Epithelial cell of esophagus (primary cell): ENCODE measurements around the gene RPTOR.
"Not testable (repeated sequence)": the region's sequence is repeated elsewhere in the genome, so short reads cannot be mapped to it uniquely, and the experiment has no call there.

ENCODE experiments used
- DNase-seq: peaks from one replicate; pipeline ENCODE4 v3.0.0; 2010; ENCODE audit warnings: low read depth
- H3K4me3 ChIP-seq: 2 replicates; pipeline ENCODE4 v1.5.1; 2011; ENCODE audit warnings: mild to moderate bottlenecking, low read length, control low read depth
- TF ChIP-seq, protein P1 (sequence below): IDR thresholded peaks from 2 replicates; pipeline ENCODE4 v1.5.1; 2011; ENCODE audit warnings: low read depth, mild to moderate bottlenecking, low read length, control low read depth, inconsistent platforms; ENCODE audit not compliant: insufficient read depth; ENCODE audit errors: missing control alignments

The RPTOR gene

GRCh38 chr17:80529104-80529903 lies 15.3 kb upstream of the RPTOR start:
- H3K4me3 ChIP-seq: no peak overlapping the region
- DNase-seq: no peak
- TF ChIP-seq, protein P1, sequence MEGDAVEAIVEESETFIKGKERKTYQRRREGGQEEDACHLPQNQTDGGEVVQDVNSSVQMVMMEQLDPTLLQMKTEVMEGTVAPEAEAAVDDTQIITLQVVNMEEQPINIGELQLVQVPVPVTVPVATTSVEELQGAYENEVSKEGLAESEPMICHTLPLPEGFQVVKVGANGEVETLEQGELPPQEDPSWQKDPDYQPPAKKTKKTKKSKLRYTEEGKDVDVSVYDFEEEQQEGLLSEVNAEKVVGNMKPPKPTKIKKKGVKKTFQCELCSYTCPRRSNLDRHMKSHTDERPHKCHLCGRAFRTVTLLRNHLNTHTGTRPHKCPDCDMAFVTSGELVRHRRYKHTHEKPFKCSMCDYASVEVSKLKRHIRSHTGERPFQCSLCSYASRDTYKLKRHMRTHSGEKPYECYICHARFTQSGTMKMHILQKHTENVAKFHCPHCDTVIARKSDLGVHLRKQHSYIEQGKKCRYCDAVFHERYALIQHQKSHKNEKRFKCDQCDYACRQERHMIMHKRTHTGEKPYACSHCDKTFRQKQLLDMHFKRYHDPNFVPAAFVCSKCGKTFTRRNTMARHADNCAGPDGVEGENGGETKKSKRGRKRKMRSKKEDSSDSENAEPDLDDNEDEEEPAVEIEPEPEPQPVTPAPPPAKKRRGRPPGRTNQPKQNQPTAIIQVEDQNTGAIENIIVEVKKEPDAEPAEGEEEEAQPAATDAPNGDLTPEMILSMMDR: no peak

DNA sequence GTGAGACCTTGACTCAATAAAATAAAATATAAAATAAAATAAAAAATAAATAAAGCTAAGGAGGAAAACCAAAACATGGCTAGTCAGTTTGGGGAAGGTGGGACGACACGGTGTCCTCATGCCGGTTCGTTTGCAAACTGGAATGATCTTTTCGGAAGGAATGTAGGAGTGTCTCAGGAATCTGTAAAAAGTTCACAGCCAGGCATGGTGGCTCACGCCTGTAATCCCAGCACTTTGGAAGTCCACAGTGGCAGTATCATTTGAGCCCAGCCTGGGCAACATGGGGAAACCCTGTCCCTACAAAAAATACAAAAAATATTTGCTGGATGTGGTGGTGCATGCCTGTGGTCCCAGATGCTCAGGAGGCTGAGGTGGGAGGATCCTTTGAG lies 14.7 kb upstream of the RPTOR start:
- no peak for DNase-seq
- H3K4me3 ChIP-seq: no peak overlapping the region
- TF ChIP-seq, protein P1: no peak

DNA sequence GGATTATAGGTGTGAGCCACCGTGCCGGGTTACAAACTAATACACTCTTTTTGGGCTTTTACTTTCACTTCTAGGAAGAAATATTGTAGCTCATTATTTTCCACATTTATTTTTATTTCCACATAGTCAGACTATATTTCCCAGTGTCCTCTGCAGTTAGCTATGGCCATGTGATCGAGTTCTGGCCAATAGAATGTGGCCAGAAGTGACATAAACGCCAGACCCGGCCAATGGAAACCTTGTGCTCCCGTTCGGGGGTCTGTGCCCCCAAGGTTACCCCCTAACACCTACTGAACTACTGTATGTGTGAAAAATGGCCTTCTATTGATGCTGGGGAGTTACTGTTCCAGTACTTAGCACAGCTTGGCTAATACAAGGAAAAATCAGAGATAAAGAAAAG lies 13.2 kb upstream of the RPTOR start:
- H3K4me3 ChIP-seq: no peak overlapping the region
- TF ChIP-seq, protein P1: no peak
- no peak for DNase-seq

DNA sequence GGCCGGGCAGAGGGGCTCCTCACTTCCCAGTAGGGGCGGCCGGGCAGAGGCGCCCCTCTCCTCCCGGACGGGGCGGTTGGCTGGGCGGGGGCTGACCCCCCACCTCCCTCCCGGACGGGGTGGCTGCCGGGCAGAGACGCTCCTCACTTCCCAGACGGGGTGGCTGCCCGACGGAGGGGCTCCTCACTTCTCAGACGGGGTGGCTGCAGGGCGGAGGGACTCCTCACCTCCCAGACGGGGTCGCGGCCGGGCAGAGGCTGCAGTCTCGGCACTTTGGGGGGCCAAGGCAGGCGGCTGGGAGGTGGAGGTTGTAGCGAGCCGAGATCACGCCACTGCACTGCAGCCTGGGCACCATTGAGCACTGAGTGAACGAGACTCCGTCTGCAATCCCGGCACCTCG lies 7.3 kb upstream of the RPTOR start:
- not testable (repeated sequence) for DNase-seq, H3K4me3 ChIP-seq

- TF ChIP-seq, protein P1: no peak
- H3K4me3 ChIP-seq: no peak overlapping the region
- no peak for DNase-seq
These were observed 6.2 kb upstream of the RPTOR start for GRCh38 chr17:80538484-80538883.

DNA sequence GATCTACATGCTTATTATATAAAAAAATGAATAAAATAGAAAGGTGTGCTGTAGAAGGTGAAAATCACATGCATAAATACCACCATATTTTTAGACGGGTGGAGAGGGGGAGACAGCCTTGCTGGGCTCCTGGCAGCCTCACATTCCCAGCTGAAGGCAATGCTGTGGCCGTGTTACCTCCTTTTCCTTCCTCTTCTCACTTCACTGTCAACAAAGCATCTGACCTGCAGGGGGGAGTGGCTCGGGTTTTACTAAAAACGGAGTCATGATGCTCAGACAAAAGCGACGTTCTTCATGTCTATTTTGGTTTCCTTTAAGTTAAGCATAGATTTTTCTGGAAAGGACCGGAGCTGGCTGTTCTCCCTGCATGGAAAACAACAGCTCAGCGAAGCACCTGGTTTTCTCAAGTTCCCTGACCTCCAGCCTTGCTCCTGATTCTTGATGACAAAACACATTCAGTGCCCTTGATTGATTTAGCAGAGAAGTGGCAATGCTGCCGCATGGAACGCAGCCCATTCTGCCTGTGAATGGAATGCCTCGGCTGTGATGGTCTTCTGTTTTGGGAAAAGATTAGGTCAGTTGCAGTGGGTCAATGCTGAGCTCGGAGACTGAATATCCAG lies 5.5 kb upstream of the RPTOR start:
- no peak for DNase-seq
- TF ChIP-seq, protein P1: no peak
- no peak overlapping the region for H3K4me3 ChIP-seq

DNA sequence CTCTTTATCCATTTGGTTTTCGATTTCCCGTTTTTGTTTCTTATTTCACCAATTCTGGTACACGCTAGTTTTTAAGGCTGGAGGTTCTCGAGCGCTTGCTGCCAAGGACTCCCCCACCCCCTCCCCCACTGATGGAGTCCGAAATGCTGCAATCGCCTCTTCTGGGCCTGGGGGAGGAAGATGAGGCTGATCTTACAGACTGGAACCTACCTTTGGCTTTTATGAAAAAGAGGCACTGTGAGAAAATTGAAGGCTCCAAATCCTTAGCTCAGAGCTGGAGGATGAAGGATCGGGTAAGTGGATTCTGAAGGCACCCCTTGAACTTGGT lies 825 bp downstream of the RPTOR start:
- TF ChIP-seq, protein P1: no peak
- H3K4me3 ChIP-seq: peak overlapping the region; percentile 97
- peak; percentile 15 for DNase-seq
